Activated T-cell treated with anti-CD3 and anti-CD28 coated beads, Interleukin-2, amount 50 U/mL, for 72 hours (primary cell): Measurements from ENCODE around the gene NUMA1. TPM values are rescaled to one million over a fixed set of nuclear protein-coding genes. Genes with fewer than 3 reads are reported as not detected.
A peak's percentile ranks its signal among the peaks of the same experiment; 100 is the strongest.

Source experiments
- ATAC-seq, 2 donors: fragments of 150-1000 bp; cut with Tn5 transposase; replicated peaks in 1 of 2; 2 replicates each; pipeline ENCODE4 v1.10.0; 2021; ENCODE audit warnings: moderate library complexity in 2 of 2, mild to moderate bottlenecking in 1 of 2
- DNase-seq, 2 donors: peaks; one replicate each; pipeline ENCODE4 v3.0.0; 2021 to 2022; ENCODE audit warnings: mixed read lengths in 1 of 2
- H3K27ac Mint-ChIP-seq: one replicate; pipeline ENCODE4 v1.8.0; 2022; ENCODE audit warnings: mild to moderate bottlenecking, moderate library complexity, mixed read lengths
- H3K27me3 Mint-ChIP-seq: one replicate; pipeline ENCODE4 v1.8.0; 2022; ENCODE audit warnings: low read depth, mixed read lengths
- H3K36me3 Mint-ChIP-seq, 2 donors: one replicate each; pipeline ENCODE4 v1.8.0; 2022; ENCODE audit warnings: mixed read lengths in 2 of 2, mild to moderate bottlenecking in 1 of 2; ENCODE audit not compliant: insufficient read depth in 2 of 2
- H3K4me1 Mint-ChIP-seq: one replicate; pipeline ENCODE4 v1.8.0; 2022; ENCODE audit warnings: low read depth, mixed read lengths
- H3K4me3 Mint-ChIP-seq, 2 donors: one replicate each; pipeline ENCODE4 v1.8.0; 2022; ENCODE audit warnings: mild to moderate bottlenecking in 2 of 2, mixed read lengths in 2 of 2, moderate library complexity in 2 of 2
- H3K9me3 Mint-ChIP-seq, 2 donors: one replicate each; pipeline ENCODE4 v1.8.0; 2022; ENCODE audit warnings: mixed read lengths in 2 of 2
- total RNA-seq, 2 donors: library from RNA; stranded (reverse); gene quantifications; one replicate each; pipeline ENCODE4 v1.2.3, GENCODE V29; 2022

Gene NUMA1
- total RNA-seq, 2 donors from 2014 or later, result 156 to 163 TPM

- no peaks in the 10 kb centered on the region for H3K27me3 Mint-ChIP-seq
- H3K27ac Mint-ChIP-seq, result peak overlapping the region; percentile 27
- H3K4me3 Mint-ChIP-seq, result no peak overlapping the region
- no peak for ATAC-seq
- no peak for DNase-seq
- H3K36me3 Mint-ChIP-seq, result peaks cover 6 to 23% of the 10 kb centered on the region in 2 donors
- H3K9me3 Mint-ChIP-seq, result no peaks in the 10 kb centered on the region
- no peaks in the 10 kb centered on the region for H3K4me1 Mint-ChIP-seq
Measured at GRCh38 chr11:72005347-72006260, 74.7 kb downstream of the NUMA1 start.

GRCh38 chr11:72004515-72005346, 75.6 kb downstream of the NUMA1 start:
- Mint-ChIP-seq H3K4me3 (no peak overlapping the region), H3K9me3 (no peaks in the 10 kb centered on the region), H3K4me1 (peaks cover 1% of the 10 kb centered on the region), H3K27ac (no peak overlapping the region), H3K36me3 (peaks cover 6 to 22% of the 10 kb centered on the region in 2 donors), H3K27me3 (no peaks in the 10 kb centered on the region)
- DNase-seq, result no peak
- ATAC-seq, result no peak

- no peaks in the 10 kb centered on the region for H3K27me3 Mint-ChIP-seq
- peak overlapping the region; percentile 34 for H3K27ac Mint-ChIP-seq
- no peak for ATAC-seq
- no peak for DNase-seq
- no peak overlapping the region for H3K4me3 Mint-ChIP-seq
- H3K9me3 Mint-ChIP-seq, result no peaks in the 10 kb centered on the region
- H3K4me1 Mint-ChIP-seq, result peaks cover 11% of the 10 kb centered on the region
- H3K36me3 Mint-ChIP-seq, result peaks cover 6 to 22% of the 10 kb centered on the region in 2 donors
Measured at GRCh38 chr11:72003776-72004171, 76.6 kb downstream of the NUMA1 start.

- ATAC-seq (no peak), DNase-seq (no peak)
- Mint-ChIP-seq H3K36me3 (peaks cover 6 to 16% of the 10 kb centered on the region in 2 donors), H3K9me3 (no peaks in the 10 kb centered on the region), H3K4me1 (peaks cover 18% of the 10 kb centered on the region), H3K27me3 (no peaks in the 10 kb centered on the region), H3K4me3 (no peak overlapping the region), H3K27ac (peak overlapping the region; percentile 1)
Measured at GRCh38 chr11:72002841-72003775, 77.2 kb downstream of the NUMA1 start.

GRCh38 chr11:72001834-72002591, 78.3 kb downstream of the NUMA1 start:
- Mint-ChIP-seq H3K4me1 (peaks cover 22% of the 10 kb centered on the region), H3K36me3 (peaks cover 6 to 11% of the 10 kb centered on the region in 2 donors)

GRCh38 chr11:72001285-72001684, 79.1 kb downstream of the NUMA1 start:
- H3K27me3 Mint-ChIP-seq, result no peaks in the 10 kb centered on the region
- DNase-seq (no peak), ATAC-seq (no peak)
- H3K36me3 Mint-ChIP-seq, result peaks cover 4 to 11% of the 10 kb centered on the region in 2 donors
- H3K4me1 Mint-ChIP-seq, result peaks cover 22% of the 10 kb centered on the region
- no peak overlapping the region for H3K27ac Mint-ChIP-seq
- H3K4me3 Mint-ChIP-seq, result no peak overlapping the region
- H3K9me3 Mint-ChIP-seq, result no peaks in the 10 kb centered on the region

More at GRCh38 chr11:72001834-72002591, 78.3 kb downstream of the NUMA1 start:
- DNase-seq (no peak), ATAC-seq (no peak)
- H3K27me3 Mint-ChIP-seq, result no peaks in the 10 kb centered on the region
- no peak overlapping the region for H3K4me3 Mint-ChIP-seq
- no peaks in the 10 kb centered on the region for H3K9me3 Mint-ChIP-seq
- peak overlapping the region; percentile 4 for H3K27ac Mint-ChIP-seq

GRCh38 chr11:72000202-72000867, 80.0 kb downstream of the NUMA1 start:
- no peak overlapping the region for H3K27ac Mint-ChIP-seq

GRCh38 chr11:71999798-72000197, 80.5 kb downstream of the NUMA1 start:
- Mint-ChIP-seq H3K4me1 (peaks cover 22% of the 10 kb centered on the region), H3K27ac (peak overlapping the region; percentile 97), H3K4me3 (no peak overlapping the region), H3K9me3 (no peaks in the 10 kb centered on the region), H3K36me3 (peaks cover 2 to 8% of the 10 kb centered on the region in 2 donors), H3K27me3 (no peaks in the 10 kb centered on the region)
- DNase-seq (no peak), ATAC-seq (no peak)

More at GRCh38 chr11:72000202-72000867, 80.0 kb downstream of the NUMA1 start:
- Mint-ChIP-seq H3K4me1 (peaks cover 22% of the 10 kb centered on the region), H3K9me3 (no peaks in the 10 kb centered on the region), H3K27me3 (no peaks in the 10 kb centered on the region), H3K36me3 (peaks cover 2 to 8% of the 10 kb centered on the region in 2 donors), H3K4me3 (no peak overlapping the region)
- no peak for DNase-seq
- ATAC-seq, result no peak

GRCh38 chr11:71999362-71999761, 81.0 kb downstream of the NUMA1 start:
- Mint-ChIP-seq H3K4me1 (peaks cover 22% of the 10 kb centered on the region), H3K9me3 (no peaks in the 10 kb centered on the region), H3K4me3 (peak overlapping the region; percentile 32 to 79), H3K36me3 (peaks cover 2 to 5% of the 10 kb centered on the region in 2 donors), H3K27ac (peak overlapping the region; percentile 97), H3K27me3 (no peaks in the 10 kb centered on the region)
- DNase-seq, result no peak
- ATAC-seq, result peak in 1 of 2 donors; percentile 1

GRCh38 chr11:71998649-71999310, 81.6 kb downstream of the NUMA1 start, which contains the start of gene IL18BP:
Gene IL18BP, plus strand, starts transcription at chr11:71998909. Its CDS starts 1,076 bp downstream, at chr11:71999985.
- ATAC-seq, result peak; percentile 12 to 45
- Mint-ChIP-seq H3K27me3 (no peaks in the 10 kb centered on the region), H3K4me3 (peak within 1 kb of the TSS; percentile 32 to 79), H3K4me1 (peaks cover 22% of the 10 kb centered on the region), H3K9me3 (no peaks in the 10 kb centered on the region), H3K36me3 (peaks cover 0 to 5% of the 10 kb centered on the region in 2 donors), H3K27ac (peak within 1 kb of the TSS; percentile 97)
- DNase-seq, result peak in 1 of 2 donors; percentile 25

- no peak for DNase-seq
- H3K27me3 Mint-ChIP-seq, result no peaks in the 10 kb centered on the region
- no peaks in the 10 kb centered on the region for H3K9me3 Mint-ChIP-seq
- H3K36me3 Mint-ChIP-seq, result peaks cover 0 to 5% of the 10 kb centered on the region in 2 donors
- H3K27ac Mint-ChIP-seq, result peak overlapping the region; percentile 97
- peaks cover 22% of the 10 kb centered on the region for H3K4me1 Mint-ChIP-seq
- no peak overlapping the region for H3K4me3 Mint-ChIP-seq
- ATAC-seq, result no peak
Measured at GRCh38 chr11:71998061-71998460, 82.3 kb downstream of the NUMA1 start.
